ENCODE measurements around the gene IFITM5.

The IFITM5 gene

GRCh38 chr11:259413-259812, 39.9 kb downstream of the IFITM5 start:
- H3K4me1 ChIP-seq (ENCODE audit: control insufficient read depth, insufficient read depth, low read depth, low read length): no peaks in the 10 kb centered on the region

GRCh38 chr11:257766-258493, 41.4 kb downstream of the IFITM5 start:
- Histone ChIP-seq H2BK12ac (ENCODE audit: low read length in 2 of 2) (no peak overlapping the region), H3K14ac (ENCODE audit: low read length in 2 of 2) (peak overlapping the region in 1 of 2 experiments; percentile 8), H3K79me1 (replicated peaks; ENCODE audit: low read length, poor library complexity, severe bottlenecking) (no peaks in the 10 kb centered on the region), H3K36me3 (ENCODE audit: control insufficient read depth in 1 of 2, insufficient read depth in 2 of 2, low read depth in 1 of 2, low read length in 2 of 2) (peaks cover 11% of the 10 kb centered on the region in 2 experiments), H3K9ac (ENCODE audit: low read length) (no peak overlapping the region), H3K23ac (ENCODE audit: low read length in 2 of 2) (no peak overlapping the region), H2BK5ac (ENCODE audit: low read depth, low read length, poor library complexity, severe bottlenecking) (no peak overlapping the region), H3K27ac (ENCODE audit: low read length, poor library complexity, severe bottlenecking) (no peak overlapping the region), H2BK120ac (ENCODE audit: low read depth, low read length) (no peak overlapping the region), H3K4me3 (ENCODE audit: insufficient read depth in 1 of 2, low read depth in 1 of 2, low read length in 2 of 2) (no peak overlapping the region), H4K8ac (ENCODE audit: low read length) (no peak overlapping the region), H2BK15ac (ENCODE audit: low read depth, poor library complexity, severe bottlenecking) (no peak overlapping the region), H4K91ac (ENCODE audit: low read length) (no peak overlapping the region), H3K9me3 (ENCODE audit: control insufficient read depth, low read length) (no peaks in the 10 kb centered on the region), H3K4me2 (ENCODE audit: low read length, poor library complexity, severe bottlenecking) (no peak overlapping the region), H3K4ac (ENCODE audit: low read depth in 1 of 2, low read length in 2 of 2) (no peak overlapping the region), H3K27me3 (ENCODE audit: control insufficient read depth in 1 of 2, insufficient read depth in 1 of 2, low read length in 2 of 2) (peaks cover 0 to 34% of the 10 kb centered on the region in 2 experiments), H2AFZ (ENCODE audit: low read depth, low read length) (no peak overlapping the region), H2AK5ac (ENCODE audit: low read length, severe bottlenecking) (no peak overlapping the region), H3K18ac (ENCODE audit: low read depth in 1 of 2, low read length in 2 of 2) (no peak overlapping the region), H3K4me1 (ENCODE audit: control insufficient read depth, insufficient read depth, low read depth, low read length) (no peaks in the 10 kb centered on the region)
- no peak for DNase-seq
- 84% methylated on average over 15 of the region's 15 CpGs for WGBS

More at GRCh38 chr11:259413-259812, 39.9 kb downstream of the IFITM5 start:
- H4K8ac ChIP-seq (ENCODE audit: low read length): no peak overlapping the region
- no peak overlapping the region for H2BK12ac ChIP-seq (ENCODE audit: low read length in 2 of 2)
- H3K23ac ChIP-seq (ENCODE audit: low read length in 2 of 2): no peak overlapping the region
- H4K91ac ChIP-seq (ENCODE audit: low read length): no peak overlapping the region
- H2AFZ ChIP-seq (ENCODE audit: low read depth, low read length): no peak overlapping the region
- peaks cover 0 to 34% of the 10 kb centered on the region in 2 experiments for H3K27me3 ChIP-seq (ENCODE audit: control insufficient read depth in 1 of 2, insufficient read depth in 1 of 2, low read length in 2 of 2)
- no peak overlapping the region for H2BK5ac ChIP-seq (ENCODE audit: low read depth, low read length, poor library complexity, severe bottlenecking)
- no peak overlapping the region for H2AK5ac ChIP-seq (ENCODE audit: low read length, severe bottlenecking)
- H3K18ac ChIP-seq (ENCODE audit: low read depth in 1 of 2, low read length in 2 of 2): no peak overlapping the region
- H3K79me1 ChIP-seq (replicated peaks; ENCODE audit: low read length, poor library complexity, severe bottlenecking): no peaks in the 10 kb centered on the region
- H3K27ac ChIP-seq (ENCODE audit: low read length, poor library complexity, severe bottlenecking): no peak overlapping the region
- no peaks in the 10 kb centered on the region for H3K36me3 ChIP-seq (ENCODE audit: control insufficient read depth in 1 of 2, insufficient read depth in 2 of 2, low read depth in 1 of 2, low read length in 2 of 2)
- H3K14ac ChIP-seq (ENCODE audit: low read length in 2 of 2): no peak overlapping the region
- H3K4me2 ChIP-seq (ENCODE audit: low read length, poor library complexity, severe bottlenecking): no peak overlapping the region
- no peak overlapping the region for H3K4me3 ChIP-seq (ENCODE audit: insufficient read depth in 1 of 2, low read depth in 1 of 2, low read length in 2 of 2)
- no peaks in the 10 kb centered on the region for H3K9me3 ChIP-seq (ENCODE audit: control insufficient read depth, low read length)
- H3K4ac ChIP-seq (ENCODE audit: low read depth in 1 of 2, low read length in 2 of 2): no peak overlapping the region
- WGBS: 87% methylated on average over 2 of the region's 10 CpGs
- no peak for DNase-seq
- no peak overlapping the region for H2BK15ac ChIP-seq (ENCODE audit: low read depth, poor library complexity, severe bottlenecking)
- no peak overlapping the region for H2BK120ac ChIP-seq (ENCODE audit: low read depth, low read length)
- H3K9ac ChIP-seq (ENCODE audit: low read length): no peak overlapping the region

- Histone ChIP-seq H3K4me1 (ENCODE audit: control insufficient read depth, insufficient read depth, low read depth, low read length) (no peaks in the 10 kb centered on the region), H2AK5ac (ENCODE audit: low read length, severe bottlenecking) (no peak overlapping the region), H3K9ac (ENCODE audit: low read length) (no peak overlapping the region), H3K23ac (ENCODE audit: low read length in 2 of 2) (peak overlapping the region in 1 of 2 experiments; percentile 67), H3K4me2 (ENCODE audit: low read length, poor library complexity, severe bottlenecking) (no peak overlapping the region), H2BK15ac (ENCODE audit: low read depth, poor library complexity, severe bottlenecking) (no peak overlapping the region), H3K79me1 (replicated peaks; ENCODE audit: low read length, poor library complexity, severe bottlenecking) (peaks cover under 1% of the 10 kb centered on the region), H3K18ac (ENCODE audit: low read depth in 1 of 2, low read length in 2 of 2) (no peak overlapping the region), H4K8ac (ENCODE audit: low read length) (no peak overlapping the region), H3K9me3 (ENCODE audit: control insufficient read depth, low read length) (no peaks in the 10 kb centered on the region), H3K36me3 (ENCODE audit: control insufficient read depth in 1 of 2, insufficient read depth in 2 of 2, low read depth in 1 of 2, low read length in 2 of 2) (peaks cover 19% of the 10 kb centered on the region in 2 experiments), H3K14ac (ENCODE audit: low read length in 2 of 2) (no peak overlapping the region), H2BK5ac (ENCODE audit: low read depth, low read length, poor library complexity, severe bottlenecking) (no peak overlapping the region), H3K27ac (ENCODE audit: low read length, poor library complexity, severe bottlenecking) (no peak overlapping the region), H4K91ac (ENCODE audit: low read length) (no peak overlapping the region), H2BK12ac (ENCODE audit: low read length in 2 of 2) (no peak overlapping the region), H3K4me3 (ENCODE audit: insufficient read depth in 1 of 2, low read depth in 1 of 2, low read length in 2 of 2) (no peak overlapping the region), H3K4ac (ENCODE audit: low read depth in 1 of 2, low read length in 2 of 2) (no peak overlapping the region), H2AFZ (ENCODE audit: low read depth, low read length) (no peak overlapping the region), H3K27me3 (ENCODE audit: control insufficient read depth in 1 of 2, insufficient read depth in 1 of 2, low read length in 2 of 2) (peaks cover 0 to 34% of the 10 kb centered on the region in 2 experiments), H2BK120ac (ENCODE audit: low read depth, low read length) (no peak overlapping the region)
- WGBS: 86% methylated on average over 12 of the region's 14 CpGs
- DNase-seq: no peak
Measured at GRCh38 chr11:256952-257737, 42.2 kb downstream of the IFITM5 start.

- H3K9me3 ChIP-seq (ENCODE audit: control insufficient read depth, low read length): no peaks in the 10 kb centered on the region
Measured at GRCh38 chr11:255816-256215, 43.5 kb downstream of the IFITM5 start.

More at GRCh38 chr11:255816-256215, 43.5 kb downstream of the IFITM5 start:
- peaks cover 0 to 34% of the 10 kb centered on the region in 2 experiments for H3K27me3 ChIP-seq (ENCODE audit: control insufficient read depth in 1 of 2, insufficient read depth in 1 of 2, low read length in 2 of 2)
- peaks cover 3% of the 10 kb centered on the region for H3K79me1 ChIP-seq (replicated peaks; ENCODE audit: low read length, poor library complexity, severe bottlenecking)
- no peak overlapping the region for H3K9ac ChIP-seq (ENCODE audit: low read length)
- 98% methylated on average over 2 of the region's 2 CpGs for WGBS
- no peak overlapping the region for H4K91ac ChIP-seq (ENCODE audit: low read length)
- peak overlapping the region; percentile 26 for H2BK15ac ChIP-seq (ENCODE audit: low read depth, poor library complexity, severe bottlenecking)
- H2BK12ac ChIP-seq (ENCODE audit: low read length in 2 of 2): no peak overlapping the region
- no peak overlapping the region for H2BK5ac ChIP-seq (ENCODE audit: low read depth, low read length, poor library complexity, severe bottlenecking)
- no peak overlapping the region for H3K4me3 ChIP-seq (ENCODE audit: insufficient read depth in 1 of 2, low read depth in 1 of 2, low read length in 2 of 2)
- no peaks in the 10 kb centered on the region for H3K4me1 ChIP-seq (ENCODE audit: control insufficient read depth, insufficient read depth, low read depth, low read length)
- H2AFZ ChIP-seq (ENCODE audit: low read depth, low read length): no peak overlapping the region
- no peak overlapping the region for H4K8ac ChIP-seq (ENCODE audit: low read length)
- H3K14ac ChIP-seq (ENCODE audit: low read length in 2 of 2): no peak overlapping the region
- no peak for DNase-seq
- H3K4ac ChIP-seq (ENCODE audit: low read depth in 1 of 2, low read length in 2 of 2): no peak overlapping the region
- no peak overlapping the region for H3K4me2 ChIP-seq (ENCODE audit: low read length, poor library complexity, severe bottlenecking)
- H2BK120ac ChIP-seq (ENCODE audit: low read depth, low read length): no peak overlapping the region
- no peak overlapping the region for H3K23ac ChIP-seq (ENCODE audit: low read length in 2 of 2)
- no peak overlapping the region for H3K27ac ChIP-seq (ENCODE audit: low read length, poor library complexity, severe bottlenecking)
- H2AK5ac ChIP-seq (ENCODE audit: low read length, severe bottlenecking): no peak overlapping the region
- peaks cover 29 to 32% of the 10 kb centered on the region in 2 experiments for H3K36me3 ChIP-seq (ENCODE audit: control insufficient read depth in 1 of 2, insufficient read depth in 2 of 2, low read depth in 1 of 2, low read length in 2 of 2)
- H3K18ac ChIP-seq (ENCODE audit: low read depth in 1 of 2, low read length in 2 of 2): no peak overlapping the region
